ENCODE data around the gene FRMD7.
"Not testable (repeated sequence)": the region's sequence is repeated elsewhere in the genome, so short reads cannot be mapped to it uniquely, and the experiment has no call there.

FRMD7 gene, protein sequence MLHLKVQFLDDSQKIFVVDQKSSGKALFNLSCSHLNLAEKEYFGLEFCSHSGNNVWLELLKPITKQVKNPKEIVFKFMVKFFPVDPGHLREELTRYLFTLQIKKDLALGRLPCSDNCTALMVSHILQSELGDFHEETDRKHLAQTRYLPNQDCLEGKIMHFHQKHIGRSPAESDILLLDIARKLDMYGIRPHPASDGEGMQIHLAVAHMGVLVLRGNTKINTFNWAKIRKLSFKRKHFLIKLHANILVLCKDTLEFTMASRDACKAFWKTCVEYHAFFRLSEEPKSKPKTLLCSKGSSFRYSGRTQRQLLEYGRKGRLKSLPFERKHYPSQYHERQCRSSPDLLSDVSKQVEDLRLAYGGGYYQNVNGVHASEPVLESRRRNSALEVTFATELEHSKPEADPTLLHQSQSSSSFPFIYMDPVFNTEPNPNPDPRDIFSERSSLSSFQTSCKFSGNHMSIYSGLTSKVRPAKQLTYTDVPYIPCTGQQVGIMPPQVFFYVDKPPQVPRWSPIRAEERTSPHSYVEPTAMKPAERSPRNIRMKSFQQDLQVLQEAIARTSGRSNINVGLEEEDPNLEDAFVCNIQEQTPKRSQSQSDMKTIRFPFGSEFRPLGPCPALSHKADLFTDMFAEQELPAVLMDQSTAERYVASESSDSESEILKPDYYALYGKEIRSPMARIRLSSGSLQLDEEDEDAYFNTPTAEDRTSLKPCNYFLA

DNA sequence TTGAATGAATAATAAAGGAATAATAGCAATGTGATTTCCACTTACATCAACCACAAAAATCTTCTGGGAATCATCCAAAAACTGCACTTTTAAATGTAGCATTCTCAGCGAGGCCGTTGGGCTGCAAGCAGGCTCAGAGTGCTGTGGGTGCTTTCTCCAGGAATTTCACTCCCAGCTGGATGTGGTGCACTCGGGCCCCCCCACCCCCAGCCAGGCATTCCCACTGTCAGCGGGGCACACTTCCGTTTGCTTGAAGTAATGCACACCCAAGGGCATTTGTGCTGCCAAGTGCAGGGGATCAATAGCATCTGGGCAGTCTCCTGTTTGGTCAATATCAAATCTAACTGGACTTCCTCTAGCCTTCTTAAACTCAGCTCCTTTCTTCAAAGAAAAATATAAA is at the start of gene FRMD7:
Gene FRMD7, minus strand, starts transcription at position 278 of the 400 bp plus-strand sequence. Its CDS starts 176 bp downstream, at position 102.
- Mint-ChIP-seq H3K9me3 (no peaks in the 10 kb centered on the region), H3K4me3 (no peak within 1 kb of the TSS), H3K4me1 (no peaks in the 10 kb centered on the region), H3K36me3 (peaks cover 1% of the 10 kb centered on the region), H3K27me3 (no peaks in the 10 kb centered on the region), H3K27ac (no peak within 1 kb of the TSS)

DNA sequence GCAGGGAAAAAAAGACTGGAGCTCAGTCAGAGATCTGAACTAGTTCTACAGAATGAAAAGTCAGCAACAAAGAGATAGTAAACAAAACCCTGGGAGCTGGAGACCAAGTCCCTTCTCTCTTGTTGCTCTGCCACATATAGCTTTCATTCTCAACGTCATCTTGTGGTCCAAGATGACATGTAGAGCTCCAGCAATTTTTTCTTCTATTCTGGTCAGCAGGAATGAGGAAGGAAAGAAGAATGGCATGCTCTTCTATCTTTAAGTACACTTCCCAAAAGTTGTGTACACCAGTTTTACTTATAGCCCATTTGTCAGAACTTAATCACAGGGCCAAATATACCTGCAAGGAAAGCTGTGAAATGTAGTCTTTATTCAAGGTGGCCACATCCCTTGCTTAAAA is 45.8 kb upstream of the FRMD7 start:
- Mint-ChIP-seq H3K27me3 (no peaks in the 10 kb centered on the region), H3K36me3 (no peaks in the 10 kb centered on the region), H3K9me3 (no peaks in the 10 kb centered on the region), H3K4me3 (no peak overlapping the region), H3K27ac (no peak overlapping the region), H3K4me1 (no peaks in the 10 kb centered on the region)

DNA sequence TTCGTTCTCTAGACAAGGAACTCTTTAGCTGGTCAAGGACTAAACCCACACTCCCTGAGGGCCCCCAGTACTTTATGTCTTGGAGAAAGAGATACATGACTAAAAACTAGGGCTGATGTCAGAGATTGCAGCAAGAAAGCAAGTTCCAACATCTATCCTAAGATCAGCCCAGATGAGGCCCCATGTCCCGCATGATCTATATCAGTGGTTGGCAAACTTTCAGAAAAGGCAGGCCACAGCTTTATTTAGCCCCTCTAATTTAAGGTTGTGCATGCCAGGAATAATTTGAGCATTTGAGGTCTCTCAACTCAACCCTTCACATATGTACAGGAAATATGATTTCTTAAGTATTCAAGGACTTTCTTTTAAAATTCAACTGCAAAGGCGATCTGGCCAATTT is 44.1 kb upstream of the FRMD7 start:
- Mint-ChIP-seq H3K4me3 (no peak overlapping the region), H3K27me3 (no peaks in the 10 kb centered on the region), H3K4me1 (no peaks in the 10 kb centered on the region), H3K27ac (no peak overlapping the region), H3K36me3 (no peaks in the 10 kb centered on the region), H3K9me3 (no peaks in the 10 kb centered on the region)

DNA sequence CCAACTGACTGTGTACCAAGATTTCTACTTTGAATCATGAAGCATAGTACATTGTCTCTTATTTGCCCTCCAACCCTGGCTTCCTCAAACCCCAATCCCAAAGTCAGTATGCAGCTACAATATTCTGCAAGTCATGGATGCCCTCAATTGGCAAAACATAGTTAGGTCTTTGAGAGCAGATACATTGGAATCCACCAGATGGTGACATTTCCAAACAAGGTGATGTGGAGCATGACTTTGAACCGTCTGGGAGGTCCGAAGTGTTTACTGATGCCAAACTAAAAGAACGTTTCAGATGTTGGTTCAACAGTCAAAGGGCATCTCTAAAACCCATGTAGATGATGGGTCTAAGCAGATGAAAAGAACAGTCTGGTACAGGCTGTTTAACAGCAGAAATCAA is 43.7 kb upstream of the FRMD7 start:
- H3K36me3 Mint-ChIP-seq = no peaks in the 10 kb centered on the region
- no peak overlapping the region for H3K4me3 Mint-ChIP-seq
- H3K27me3 Mint-ChIP-seq = no peaks in the 10 kb centered on the region
- no peaks in the 10 kb centered on the region for H3K4me1 Mint-ChIP-seq
- no peaks in the 10 kb centered on the region for H3K9me3 Mint-ChIP-seq
- H3K27ac Mint-ChIP-seq = no peak overlapping the region

DNA sequence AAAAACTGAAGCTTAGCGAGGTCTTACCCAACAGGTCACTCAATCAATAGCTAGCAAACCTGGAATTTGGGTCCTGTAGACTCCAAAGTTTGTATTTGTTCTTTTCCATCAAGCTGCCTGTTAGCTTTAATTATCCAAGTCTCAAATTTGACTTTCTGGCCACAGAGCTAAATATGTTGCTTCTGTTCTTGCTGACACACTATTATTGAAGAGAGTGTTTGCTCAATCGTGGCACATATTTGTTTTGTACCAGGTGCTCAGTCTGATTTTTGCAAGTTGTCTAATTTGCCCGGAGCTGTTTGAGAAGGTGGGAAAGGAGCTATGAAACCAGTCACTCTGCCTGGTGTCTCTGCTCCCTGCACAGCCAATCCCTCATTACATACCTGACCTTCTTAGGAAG is 41.7 kb upstream of the FRMD7 start:
- Mint-ChIP-seq H3K9me3 (no peaks in the 10 kb centered on the region), H3K4me1 (no peaks in the 10 kb centered on the region), H3K4me3 (no peak overlapping the region), H3K27me3 (no peaks in the 10 kb centered on the region), H3K36me3 (no peaks in the 10 kb centered on the region), H3K27ac (no peak overlapping the region)

DNA sequence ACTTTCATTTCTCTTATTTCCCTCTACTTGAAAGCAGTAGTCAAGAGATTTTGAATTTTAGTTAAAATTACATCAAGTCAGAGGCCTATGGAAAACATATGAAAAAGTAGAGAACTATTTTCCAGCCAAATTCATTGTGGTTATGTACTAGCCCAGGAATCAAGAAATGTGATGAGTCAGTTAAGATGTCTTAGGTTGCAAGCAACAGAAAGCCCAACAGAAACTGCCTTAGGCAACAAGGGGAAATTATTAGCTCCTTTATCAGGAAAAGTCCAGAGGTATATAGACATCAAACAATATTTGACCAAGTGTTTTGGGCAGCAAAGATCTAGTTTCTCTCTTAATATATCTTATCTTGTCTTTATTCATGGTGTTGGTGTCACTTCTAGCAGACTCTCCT is 37.8 kb upstream of the FRMD7 start:
- peaks cover 3% of the 10 kb centered on the region for H3K36me3 Mint-ChIP-seq
- no peaks in the 10 kb centered on the region for H3K9me3 Mint-ChIP-seq
- H3K27ac Mint-ChIP-seq = no peak overlapping the region
- no peaks in the 10 kb centered on the region for H3K27me3 Mint-ChIP-seq
- no peak overlapping the region for H3K4me3 Mint-ChIP-seq
- H3K4me1 Mint-ChIP-seq = peaks cover 4% of the 10 kb centered on the region

DNA sequence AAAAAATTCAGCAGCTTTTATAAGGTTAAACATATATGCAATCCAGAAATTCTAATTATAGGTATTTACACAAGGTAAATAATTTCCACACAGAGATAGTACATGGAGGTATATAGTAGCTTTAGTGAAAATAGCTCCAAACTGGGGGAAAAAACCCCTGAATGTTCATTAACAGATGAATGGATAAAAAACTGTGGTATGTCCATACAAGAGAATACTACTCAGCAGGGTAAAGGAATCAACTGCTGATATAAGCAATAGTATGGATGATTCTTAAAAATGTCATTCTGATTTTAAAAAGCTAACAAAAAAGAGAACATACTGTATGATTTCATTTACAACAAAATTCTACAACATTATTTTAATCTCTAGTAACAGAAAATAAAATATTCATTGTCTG is 37.2 kb upstream of the FRMD7 start:
- H3K9me3 Mint-ChIP-seq = no peaks in the 10 kb centered on the region
- H3K27ac Mint-ChIP-seq = no peak overlapping the region
- H3K4me3 Mint-ChIP-seq = no peak overlapping the region
- no peaks in the 10 kb centered on the region for H3K27me3 Mint-ChIP-seq
- peaks cover 4% of the 10 kb centered on the region for H3K4me1 Mint-ChIP-seq
- H3K36me3 Mint-ChIP-seq = peaks cover 3% of the 10 kb centered on the region

DNA sequence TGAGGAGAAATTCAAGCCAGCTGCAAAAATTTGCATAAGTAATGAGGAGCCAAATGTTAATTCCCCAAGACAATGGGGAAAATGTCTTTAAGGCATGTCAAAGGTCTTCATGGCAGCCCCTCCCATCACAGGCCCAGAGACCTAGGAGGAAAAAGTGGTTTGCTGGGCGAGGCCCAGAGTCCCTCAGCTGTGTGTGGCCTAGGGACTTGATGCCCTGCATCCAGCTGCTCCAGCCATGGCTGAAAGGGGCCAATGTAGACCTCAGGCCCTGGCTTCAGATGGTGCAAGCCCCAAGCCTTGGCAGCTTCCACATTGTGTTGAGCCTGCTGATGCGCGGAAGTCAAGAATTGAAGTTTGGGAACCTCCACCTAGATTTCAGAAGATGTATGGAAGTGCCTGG is 35.3 kb upstream of the FRMD7 start:
- not testable (repeated sequence) for H3K27me3 Mint-ChIP-seq

DNA sequence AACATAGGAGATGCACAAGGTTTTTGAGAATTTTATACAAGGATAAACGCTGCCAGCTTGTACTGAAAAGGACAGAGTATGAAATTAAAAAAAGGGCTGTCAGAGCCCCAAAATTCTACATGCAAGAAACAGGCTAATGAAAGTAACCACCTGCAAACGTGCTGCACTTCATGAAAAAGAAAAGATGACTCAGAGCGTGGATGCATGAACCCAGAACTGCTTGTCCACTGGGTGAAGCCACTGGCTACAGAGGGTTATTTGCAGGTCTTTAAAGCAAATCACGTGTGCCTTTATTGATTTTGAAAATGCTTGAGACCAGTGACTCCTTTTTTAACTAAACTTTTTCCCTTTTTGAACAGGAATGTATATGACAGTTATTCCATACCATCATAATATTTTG is 25.3 kb upstream of the FRMD7 start:
- H3K4me3 Mint-ChIP-seq = no peak overlapping the region
- no peak overlapping the region for H3K27ac Mint-ChIP-seq
- H3K9me3 Mint-ChIP-seq = no peaks in the 10 kb centered on the region
- H3K36me3 Mint-ChIP-seq = no peaks in the 10 kb centered on the region
- H3K27me3 Mint-ChIP-seq = no peaks in the 10 kb centered on the region
- H3K4me1 Mint-ChIP-seq = no peaks in the 10 kb centered on the region

More for the DNA sequence above, 35.3 kb upstream of the FRMD7 start:
- H3K4me1 Mint-ChIP-seq, H3K36me3 Mint-ChIP-seq, H3K27ac Mint-ChIP-seq, H3K9me3 Mint-ChIP-seq, H3K4me3 Mint-ChIP-seq: not testable (repeated sequence)

DNA sequence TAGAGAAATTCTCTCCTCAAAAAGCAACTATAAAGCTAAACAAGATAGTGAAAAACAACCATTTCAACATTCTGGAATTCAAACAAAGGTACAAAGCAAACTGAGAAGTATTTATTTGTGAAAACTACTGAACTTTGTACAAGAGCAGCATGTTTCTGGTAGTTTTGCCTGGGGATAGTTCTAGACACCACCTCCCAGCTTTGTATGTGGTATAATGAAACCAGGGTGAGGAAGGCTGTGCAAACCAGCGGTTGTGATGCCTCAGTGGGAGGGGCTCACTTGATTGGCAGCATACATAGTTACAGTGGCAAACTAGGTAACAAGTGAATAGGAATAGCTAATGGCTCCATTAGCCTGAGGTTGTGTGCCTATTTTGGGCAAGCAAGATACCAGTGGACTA is 18.6 kb upstream of the FRMD7 start:
- Mint-ChIP-seq H3K4me1 (no peaks in the 10 kb centered on the region), H3K27ac (no peak overlapping the region), H3K27me3 (peaks cover 2% of the 10 kb centered on the region)

DNA sequence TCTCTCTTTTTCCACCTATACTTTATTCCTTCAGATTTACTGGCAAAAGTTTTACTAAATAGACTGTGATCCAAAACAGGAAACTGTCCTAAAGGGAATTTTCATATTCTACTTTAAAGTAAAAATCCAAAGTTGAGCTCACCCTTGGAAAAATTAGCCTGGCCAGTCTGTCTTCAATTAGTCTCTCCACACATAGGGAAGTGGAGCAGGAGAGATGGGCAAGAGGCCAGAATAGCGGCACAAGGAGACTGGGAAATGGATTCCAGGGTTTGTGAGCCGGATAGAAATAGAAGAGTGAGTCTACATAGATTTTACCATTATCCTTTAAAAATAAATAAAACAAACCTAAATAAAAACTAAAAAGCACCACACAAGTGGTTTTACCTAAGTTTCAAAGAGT is 16.2 kb upstream of the FRMD7 start:
- Mint-ChIP-seq H3K9me3 (no peaks in the 10 kb centered on the region), H3K36me3 (no peaks in the 10 kb centered on the region), H3K4me1 (no peaks in the 10 kb centered on the region), H3K27me3 (peaks cover 2% of the 10 kb centered on the region), H3K4me3 (no peak overlapping the region), H3K27ac (no peak overlapping the region)

More for the DNA sequence above, 18.6 kb upstream of the FRMD7 start:
- Mint-ChIP-seq H3K36me3 (no peaks in the 10 kb centered on the region), H3K4me3 (no peak overlapping the region), H3K9me3 (no peaks in the 10 kb centered on the region)

DNA sequence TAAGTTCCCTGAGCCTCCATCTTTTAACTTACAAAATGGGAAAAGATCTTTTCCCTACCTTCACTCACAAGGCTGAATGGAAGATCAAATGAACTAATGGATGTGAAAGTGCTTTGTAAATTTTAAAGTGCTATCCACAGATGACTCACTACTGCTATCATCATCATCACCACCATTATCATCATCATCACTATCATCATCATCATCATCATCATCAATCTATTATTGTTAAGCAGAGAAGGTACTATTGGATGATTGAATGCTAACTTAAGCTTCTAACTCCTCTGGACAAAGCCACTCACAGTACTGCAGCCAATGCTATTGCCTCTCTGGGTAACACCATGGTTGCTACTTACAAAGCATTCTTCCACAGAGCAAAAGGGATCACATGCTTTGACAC is 1.9 kb downstream of the FRMD7 start:
- H3K9me3 Mint-ChIP-seq = no peaks in the 10 kb centered on the region
- H3K4me1 Mint-ChIP-seq = no peaks in the 10 kb centered on the region
- H3K27ac Mint-ChIP-seq = no peak overlapping the region
- no peak overlapping the region for H3K4me3 Mint-ChIP-seq
- H3K27me3 Mint-ChIP-seq = no peaks in the 10 kb centered on the region
- no peaks in the 10 kb centered on the region for H3K36me3 Mint-ChIP-seq

DNA sequence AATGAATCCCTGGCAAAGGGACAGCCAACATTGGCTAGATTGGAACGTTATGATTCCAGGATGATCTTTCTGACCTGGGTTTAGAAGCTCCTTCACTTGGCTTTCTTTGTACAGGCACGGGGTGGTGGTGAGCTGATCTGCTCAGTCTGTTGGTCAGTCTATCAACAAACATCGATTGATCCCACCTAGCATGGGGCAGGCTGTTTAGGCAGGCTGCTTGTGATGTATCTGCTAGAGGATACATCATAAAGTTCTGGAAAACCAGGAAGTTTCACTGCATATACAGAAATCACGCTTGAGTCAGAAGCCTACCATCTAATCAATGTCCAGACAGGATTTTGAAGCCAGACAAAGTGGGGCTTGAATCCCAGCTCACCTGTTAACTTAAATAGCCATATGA is 6.9 kb downstream of the FRMD7 start:
- Mint-ChIP-seq H3K27me3 (no peaks in the 10 kb centered on the region), H3K4me3 (no peak overlapping the region), H3K27ac (no peak overlapping the region), H3K36me3 (no peaks in the 10 kb centered on the region), H3K4me1 (no peaks in the 10 kb centered on the region), H3K9me3 (no peaks in the 10 kb centered on the region)

DNA sequence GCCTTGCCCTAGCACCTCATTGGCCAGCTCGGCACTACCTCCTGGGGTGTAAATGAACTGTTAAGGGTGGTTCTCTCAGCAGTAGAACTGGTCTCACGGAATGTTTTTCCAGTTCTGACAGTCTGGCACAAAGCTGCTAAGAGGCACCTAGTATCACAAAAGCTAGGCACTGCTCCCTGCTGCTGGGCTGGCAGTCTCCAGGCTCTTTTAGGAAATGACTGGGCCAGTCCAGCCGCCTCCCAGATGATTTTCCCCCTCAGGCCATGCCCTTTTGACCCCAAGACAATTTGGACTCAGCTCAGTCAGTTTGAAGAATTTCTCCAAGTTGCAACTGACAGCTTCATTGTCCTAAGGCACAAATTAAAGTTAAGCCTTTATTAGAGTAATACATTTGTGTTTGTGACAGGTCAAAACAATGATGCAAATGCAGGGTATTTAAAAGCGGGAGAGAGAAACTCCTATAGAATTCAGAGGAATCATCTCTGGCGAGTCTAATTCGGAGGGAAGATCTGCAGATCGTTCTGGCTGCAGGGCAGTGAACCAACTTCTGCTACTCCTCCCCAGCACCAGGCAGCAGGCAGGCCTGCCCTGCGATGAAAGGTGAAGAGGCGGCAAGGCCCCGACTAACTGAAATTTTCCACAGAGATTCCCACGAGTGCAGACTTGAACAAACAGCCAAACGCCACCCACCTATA is 7.9 kb downstream of the FRMD7 start:
- no peak overlapping the region for H3K4me3 Mint-ChIP-seq
- no peaks in the 10 kb centered on the region for H3K4me1 Mint-ChIP-seq
- no peaks in the 10 kb centered on the region for H3K9me3 Mint-ChIP-seq
- no peaks in the 10 kb centered on the region for H3K27me3 Mint-ChIP-seq
- H3K36me3 Mint-ChIP-seq = no peaks in the 10 kb centered on the region
- H3K27ac Mint-ChIP-seq = no peak overlapping the region

DNA sequence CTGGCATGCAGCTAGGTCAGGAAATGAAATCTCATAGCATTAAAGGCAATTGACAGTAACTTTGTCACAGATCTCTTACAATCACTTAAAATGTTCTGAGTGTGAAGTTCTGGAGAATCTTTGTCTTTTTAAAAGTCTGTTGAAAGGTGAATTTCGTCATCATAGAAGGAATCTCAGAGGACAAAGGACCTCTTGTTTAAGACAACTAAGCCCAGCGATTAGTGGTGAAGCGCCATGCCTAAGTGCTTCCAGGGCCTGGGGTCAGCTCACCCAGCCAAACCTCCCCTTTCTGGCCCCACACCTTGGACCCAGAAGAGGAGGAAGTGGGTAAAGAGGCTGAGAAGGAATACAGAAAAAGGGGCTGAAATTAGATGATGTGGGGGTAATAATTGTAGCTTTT is 8.5 kb downstream of the FRMD7 start:
- H3K27me3 Mint-ChIP-seq = no peaks in the 10 kb centered on the region
- no peak overlapping the region for H3K4me3 Mint-ChIP-seq
- peaks cover 5% of the 10 kb centered on the region for H3K4me1 Mint-ChIP-seq
- H3K27ac Mint-ChIP-seq = no peak overlapping the region
- no peaks in the 10 kb centered on the region for H3K9me3 Mint-ChIP-seq
- no peaks in the 10 kb centered on the region for H3K36me3 Mint-ChIP-seq

DNA sequence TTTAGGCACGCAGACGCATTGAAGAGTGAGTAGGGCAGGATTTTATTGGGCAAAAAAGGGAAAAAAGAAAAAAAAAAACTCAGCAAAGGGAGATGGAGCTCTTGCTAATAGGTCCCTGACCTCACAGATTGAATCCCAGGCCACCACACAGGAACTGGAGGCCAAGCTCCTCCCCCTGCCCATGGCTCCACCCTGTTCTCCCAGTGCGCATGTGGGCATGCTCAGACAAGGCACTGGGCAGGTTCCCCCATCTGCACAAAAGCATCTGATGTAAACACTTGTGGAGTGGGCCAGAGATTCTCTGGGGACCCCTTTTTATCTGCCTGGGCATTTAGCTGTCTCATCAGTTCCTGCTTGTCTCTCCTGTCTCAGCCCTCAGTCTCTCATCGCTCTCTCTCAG is 9.5 kb downstream of the FRMD7 start:
- Mint-ChIP-seq H3K27ac (no peak overlapping the region), H3K4me1 (peaks cover 5% of the 10 kb centered on the region), H3K9me3 (no peaks in the 10 kb centered on the region), H3K36me3 (no peaks in the 10 kb centered on the region), H3K27me3 (no peaks in the 10 kb centered on the region), H3K4me3 (no peak overlapping the region)
